Vagina (tissue), 2 donors: ENCODE results near the gene TMEM43.

Source experiments
- CTCF ChIP-seq, 3 experiments: fragments of 450-650 bp in 2 of 3; fragments of 200-600 bp in 1 of 3; sonication (generic) in 1 of 3; IDR thresholded peaks; one replicate each; pipeline ENCODE4 v1.5.1; 2017 to 2019; ENCODE audit warnings: antibody characterized with exemption in 3 of 3, mild to moderate bottlenecking in 2 of 3, moderate library complexity in 2 of 3
- POLR2A ChIP-seq, 2 donors: fragments of 450-650 bp; IDR thresholded peaks; one replicate each; pipeline ENCODE4 v1.6.1; 2017; ENCODE audit warnings: antibody characterized with exemption in 2 of 2, mild to moderate bottlenecking in 2 of 2, moderate library complexity in 2 of 2
- POLR2AphosphoS5 ChIP-seq, 2 donors: sonication (generic); formaldehyde crosslinking; IDR thresholded peaks; one replicate each; pipeline ENCODE4 v1.9.0; 2017; ENCODE audit warnings: antibody characterized with exemption in 2 of 2, mild to moderate bottlenecking in 2 of 2, low read depth in 1 of 2; ENCODE audit not compliant: insufficient read depth in 1 of 2

GRCh38 chr3:14123308-14124222 lies 1.3 kb upstream of the TMEM43 start:
- TF ChIP-seq CTCF (IDR thresholded peaks at IDR 0.05) (no peak), POLR2A (IDR thresholded peaks at IDR 0.05) (no peak), POLR2AphosphoS5 (IDR thresholded peaks at IDR 0.05; ENCODE audit: insufficient read depth in 1 of 2, low read depth in 1 of 2) (no peak)
